Stimulated activated CD8-positive, alpha-beta memory T cell treated with anti-CD3 and anti-CD28 coated beads, Interleukin-15, amount 100 ng/mL, for 1 hour (primary cell): ENCODE measurements around the gene PCSK5.

Experiments
- DNase-seq: peaks from one replicate; pipeline ENCODE4 v3.0.0-alpha.2; 2020; ENCODE audit warnings: low read depth

PCSK5 gene

GRCh38 chr9:76138360-76138759 is 247.9 kb downstream of the PCSK5 start:
- DNase-seq = no peak

- no peak for DNase-seq
Measured at GRCh38 chr9:76143834-76144233, 253.4 kb downstream of the PCSK5 start.

- no peak for DNase-seq
Measured at GRCh38 chr9:76150013-76150412, 259.5 kb downstream of the PCSK5 start.

- DNase-seq = no peak
Measured at GRCh38 chr9:76151267-76151666, 260.8 kb downstream of the PCSK5 start.

- no peak for DNase-seq
Measured at GRCh38 chr9:76153339-76153738, 262.9 kb downstream of the PCSK5 start.

GRCh38 chr9:76153902-76154629 is 263.6 kb downstream of the PCSK5 start:
- no peak for DNase-seq

- no peak for DNase-seq
Measured at GRCh38 chr9:76155361-76155760, 264.9 kb downstream of the PCSK5 start.

GRCh38 chr9:76158713-76159112 is 268.2 kb downstream of the PCSK5 start:
- DNase-seq = no peak

- DNase-seq = no peak
Measured at GRCh38 chr9:76159293-76159926, 268.9 kb downstream of the PCSK5 start.

GRCh38 chr9:76161106-76161505 is 270.6 kb downstream of the PCSK5 start:
- no peak for DNase-seq

- DNase-seq = no peak
Measured at GRCh38 chr9:76161541-76161940, 271.1 kb downstream of the PCSK5 start.

- no peak for DNase-seq
Measured at GRCh38 chr9:76162086-76162730, 271.7 kb downstream of the PCSK5 start.

- no peak for DNase-seq
Measured at GRCh38 chr9:76162751-76163500, 272.5 kb downstream of the PCSK5 start.

GRCh38 chr9:76166526-76166925 is 276.1 kb downstream of the PCSK5 start:
- no peak for DNase-seq

- no peak for DNase-seq
Measured at GRCh38 chr9:76176171-76176570, 285.7 kb downstream of the PCSK5 start.

GRCh38 chr9:76177931-76178330 is 287.5 kb downstream of the PCSK5 start:
- no peak for DNase-seq

GRCh38 chr9:76180541-76180940 is 290.1 kb downstream of the PCSK5 start:
- DNase-seq = no peak

- DNase-seq = no peak
Measured at GRCh38 chr9:76181020-76181641, 290.7 kb downstream of the PCSK5 start.

GRCh38 chr9:76181781-76182180 is 291.3 kb downstream of the PCSK5 start:
- DNase-seq = no peak

GRCh38 chr9:76185432-76185831 is 295.0 kb downstream of the PCSK5 start:
- DNase-seq = no peak

GRCh38 chr9:76188286-76188685 is 297.8 kb downstream of the PCSK5 start:
- no peak for DNase-seq

- no peak for DNase-seq
Measured at GRCh38 chr9:76188905-76189304, 298.4 kb downstream of the PCSK5 start.
